ENCODE results near the gene TMCO5A.
"Not testable (repeated sequence)": the region's sequence is repeated elsewhere in the genome, so short reads cannot be mapped to it uniquely, and the experiment has no call there.

TMCO5A gene

GRCh38 chr15:37934340-37934739, at the start of gene TMCO5A:
TMCO5A (plus strand) TSS chr15:37934640; CDS start chr15:37936324, 1,684 bp downstream.
- DNase-seq (ENCODE audit: low read depth in 2 of 2), result no peak

- no peak for DNase-seq (ENCODE audit: low read depth in 2 of 2)
Measured at GRCh38 chr15:37885651-37886050, 48.8 kb upstream of the TMCO5A start.

- DNase-seq (ENCODE audit: low read depth in 2 of 2), result no peak
Measured at GRCh38 chr15:37888356-37888755, 46.1 kb upstream of the TMCO5A start.

- no peak for DNase-seq (ENCODE audit: low read depth in 2 of 2)
Measured at GRCh38 chr15:37891766-37892368, 42.6 kb upstream of the TMCO5A start.

- DNase-seq (ENCODE audit: low read depth in 2 of 2), result no peak
Measured at GRCh38 chr15:37893309-37893708, 41.1 kb upstream of the TMCO5A start.

GRCh38 chr15:37898362-37898761, 36.1 kb upstream of the TMCO5A start:
- DNase-seq (ENCODE audit: low read depth in 2 of 2), result no peak

GRCh38 chr15:37900326-37901221, 33.9 kb upstream of the TMCO5A start:
- no peak for DNase-seq (ENCODE audit: low read depth in 2 of 2)

GRCh38 chr15:37902126-37902525, 32.3 kb upstream of the TMCO5A start:
- no peak for DNase-seq (ENCODE audit: low read depth in 2 of 2)

- no peak for DNase-seq (ENCODE audit: low read depth in 2 of 2)
Measured at GRCh38 chr15:37903919-37904625, 30.4 kb upstream of the TMCO5A start.

- no peak for DNase-seq (ENCODE audit: low read depth in 2 of 2)
Measured at GRCh38 chr15:37907136-37907535, 27.3 kb upstream of the TMCO5A start.

- DNase-seq (ENCODE audit: low read depth in 2 of 2), result no peak
Measured at GRCh38 chr15:37921527-37922385, 12.7 kb upstream of the TMCO5A start.

- no peak for DNase-seq (ENCODE audit: low read depth in 2 of 2)
Measured at GRCh38 chr15:37926136-37926535, 8.3 kb upstream of the TMCO5A start.

- no peak for DNase-seq (ENCODE audit: low read depth in 2 of 2)
Measured at GRCh38 chr15:37929238-37929637, 5.2 kb upstream of the TMCO5A start.

- no peak for DNase-seq (ENCODE audit: low read depth in 2 of 2)
Measured at GRCh38 chr15:37931321-37931720, 3.1 kb upstream of the TMCO5A start.

- no peak for DNase-seq (ENCODE audit: low read depth in 2 of 2)
Measured at GRCh38 chr15:37931868-37932267, 2.6 kb upstream of the TMCO5A start.

- no peak for DNase-seq (ENCODE audit: low read depth in 2 of 2)
Measured at GRCh38 chr15:37932549-37932948, 1.9 kb upstream of the TMCO5A start.

- DNase-seq (ENCODE audit: low read depth in 2 of 2), result no peak
Measured at GRCh38 chr15:37933666-37934065, 774 bp upstream of the TMCO5A start.

- no peak for DNase-seq (ENCODE audit: low read depth in 2 of 2)
Measured at GRCh38 chr15:37940876-37941275, 6.4 kb downstream of the TMCO5A start.

GRCh38 chr15:37941779-37942178, 7.3 kb downstream of the TMCO5A start:
- no peak for DNase-seq (ENCODE audit: low read depth in 2 of 2)

GRCh38 chr15:37951999-37952398, 17.6 kb downstream of the TMCO5A start:
- DNase-seq (ENCODE audit: low read depth in 2 of 2), result no peak

GRCh38 chr15:37960742-37961141, 26.3 kb downstream of the TMCO5A start:
- DNase-seq (ENCODE audit: low read depth in 2 of 2), result not testable (repeated sequence)

GRCh38 chr15:37967788-37968187, 33.3 kb downstream of the TMCO5A start:
- DNase-seq (ENCODE audit: low read depth in 2 of 2), result no peak
